Fibroblast of lung (primary cell): ENCODE data around the gene PDE3B.

Source experiments
- CTCF ChIP-seq, 2 donors: IDR thresholded peaks in 1 of 2; conservative IDR thresholded peaks in 1 of 2; 1 replicate in 1 of 2; 2 replicates in 1 of 2; pipeline ENCODE4 v1.5.1; 2011 to 2012; ENCODE audit warnings: low read length in 2 of 2, control low read depth in 1 of 2, inconsistent platforms in 1 of 2, low read depth in 1 of 2, mild to moderate bottlenecking in 1 of 2
- EZH2 ChIP-seq: IDR thresholded peaks from 2 replicates; pipeline ENCODE4 v1.5.1; 2012; ENCODE audit warnings: low read length, control low read depth, mild to moderate bottlenecking; ENCODE audit errors: missing control alignments

GRCh38 chr11:14703731-14704130 lies 60.1 kb downstream of the PDE3B start:
- TF ChIP-seq EZH2 (no peak), CTCF (conservative IDR thresholded peaks at IDR 0.05 in 1 of 2, IDR thresholded peaks at IDR 0.05 in 1 of 2; ENCODE audit: low read depth in 1 of 2, low read length in 2 of 2) (no peak)
